ENCODE data around the gene ISG20L2. TPM values are rescaled to one million over a fixed set of nuclear protein-coding genes. Genes with fewer than 3 reads are reported as not detected.

ISG20L2 gene
- total RNA-seq, 1 experiment from 2014 or later: 33.2 TPM

DNA sequence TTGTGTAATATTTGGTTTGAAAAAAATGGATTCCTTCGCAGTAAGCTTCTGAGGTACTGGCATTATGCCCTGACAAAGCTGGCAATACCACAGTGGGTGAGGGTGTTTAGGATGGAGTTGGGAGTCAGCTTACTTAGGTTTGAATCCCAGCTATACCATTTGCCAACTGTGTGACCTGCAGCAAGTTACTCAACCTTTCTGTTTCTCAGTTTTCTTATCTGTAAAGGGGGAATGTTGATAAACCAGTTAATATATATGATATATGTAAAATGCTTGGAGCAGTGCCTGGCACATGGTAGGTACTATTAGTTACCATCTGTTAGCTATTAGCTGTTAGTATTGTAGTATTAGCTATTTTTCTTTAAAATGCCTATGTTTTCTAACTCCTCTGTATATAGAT lies 27.8 kb upstream of the ISG20L2 start:
- no peaks in the 10 kb centered on the region for H3K36me3 ChIP-seq (ENCODE audit: low read depth)
- H3K27me3 ChIP-seq (ENCODE audit: insufficient read depth, low read depth): no peaks in the 10 kb centered on the region
- no peaks in the 10 kb centered on the region for H3K9me2 ChIP-seq (ENCODE audit: insufficient read depth)
- peaks cover 10% of the 10 kb centered on the region for H3K4me1 ChIP-seq (replicated peaks; ENCODE audit: insufficient read depth)
- no peaks in the 10 kb centered on the region for H3K9me3 ChIP-seq (ENCODE audit: insufficient read depth, low read depth)
- no TSS peak for BruUV-seq (replicated peaks)
- CTCF ChIA-PET: interaction anchor here (0.5 to 0.6 kb wide), 2 partner anchors 36 to 60 kb away, joined by 3 to 17 read pairs; no protein-coding TSS in a partner anchor
- intact Hi-C loops (cut with micrococcal nuclease; ENCODE audit: unreplicated experiment): no loop called here
- no peak for DNase-seq
- POLR2A ChIA-PET (ENCODE audit: unreplicated experiment): no interaction called here
- H4K20me1 ChIP-seq (ENCODE audit: insufficient read depth): no peaks in the 10 kb centered on the region
- peaks cover 26% of the 10 kb centered on the region; the same call in 1 of the 2 replicates for H3F3A ChIP-seq (ENCODE audit: insufficient read depth, low read depth)
- no peak overlapping the region for H3K4me2 ChIP-seq
- TF ChIP-seq, protein P1, sequence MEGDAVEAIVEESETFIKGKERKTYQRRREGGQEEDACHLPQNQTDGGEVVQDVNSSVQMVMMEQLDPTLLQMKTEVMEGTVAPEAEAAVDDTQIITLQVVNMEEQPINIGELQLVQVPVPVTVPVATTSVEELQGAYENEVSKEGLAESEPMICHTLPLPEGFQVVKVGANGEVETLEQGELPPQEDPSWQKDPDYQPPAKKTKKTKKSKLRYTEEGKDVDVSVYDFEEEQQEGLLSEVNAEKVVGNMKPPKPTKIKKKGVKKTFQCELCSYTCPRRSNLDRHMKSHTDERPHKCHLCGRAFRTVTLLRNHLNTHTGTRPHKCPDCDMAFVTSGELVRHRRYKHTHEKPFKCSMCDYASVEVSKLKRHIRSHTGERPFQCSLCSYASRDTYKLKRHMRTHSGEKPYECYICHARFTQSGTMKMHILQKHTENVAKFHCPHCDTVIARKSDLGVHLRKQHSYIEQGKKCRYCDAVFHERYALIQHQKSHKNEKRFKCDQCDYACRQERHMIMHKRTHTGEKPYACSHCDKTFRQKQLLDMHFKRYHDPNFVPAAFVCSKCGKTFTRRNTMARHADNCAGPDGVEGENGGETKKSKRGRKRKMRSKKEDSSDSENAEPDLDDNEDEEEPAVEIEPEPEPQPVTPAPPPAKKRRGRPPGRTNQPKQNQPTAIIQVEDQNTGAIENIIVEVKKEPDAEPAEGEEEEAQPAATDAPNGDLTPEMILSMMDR (conservative IDR thresholded peaks at IDR 0.05): no peak
- TF ChIP-seq EZH2 (IDR thresholded peaks at IDR 0.05; ENCODE audit: low read depth): no peak
- H2AFZ ChIP-seq: no peak overlapping the region
- no peak overlapping the region for H3K4me3 ChIP-seq
- H3K79me2 ChIP-seq (ENCODE audit: low read depth): peaks cover 27% of the 10 kb centered on the region
- no peak overlapping the region for H3K27ac ChIP-seq

DNA sequence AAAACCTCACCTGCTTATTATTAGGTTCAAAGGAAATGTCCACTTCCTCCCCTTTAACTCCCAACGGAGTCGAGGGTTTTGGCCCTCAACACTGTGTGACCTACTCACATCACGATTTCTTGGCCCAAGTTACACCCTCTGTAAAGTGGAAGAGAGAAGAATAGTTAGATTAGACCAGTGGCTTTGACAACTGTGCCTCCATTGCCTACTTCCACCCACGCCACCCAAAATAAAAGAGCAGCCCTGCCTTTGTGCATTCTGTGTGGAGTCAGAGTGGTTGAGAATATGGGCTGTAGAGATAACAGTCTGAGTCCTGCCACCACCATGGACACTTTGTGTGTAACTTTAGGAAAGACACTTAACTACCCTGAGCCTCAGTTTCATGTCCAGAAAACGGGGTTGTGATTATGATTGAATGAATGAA lies 27.0 kb upstream of the ISG20L2 start:
- no TSS peak for BruUV-seq (replicated peaks)
- H3K9me2 ChIP-seq (ENCODE audit: insufficient read depth): no peaks in the 10 kb centered on the region
- H3K9me3 ChIP-seq (ENCODE audit: insufficient read depth, low read depth): no peaks in the 10 kb centered on the region
- peaks cover 10% of the 10 kb centered on the region for H3K4me1 ChIP-seq (replicated peaks; ENCODE audit: insufficient read depth)
- H3F3A ChIP-seq (ENCODE audit: insufficient read depth, low read depth): peaks cover 26% of the 10 kb centered on the region; the same call in 1 of the 2 replicates
- intact Hi-C loops (cut with micrococcal nuclease; ENCODE audit: unreplicated experiment): no loop called here
- H3K27ac ChIP-seq: no peak overlapping the region
- H3K27me3 ChIP-seq (ENCODE audit: insufficient read depth, low read depth): no peaks in the 10 kb centered on the region
- no peak overlapping the region for H3K4me3 ChIP-seq
- no peak overlapping the region for H2AFZ ChIP-seq
- no peaks in the 10 kb centered on the region for H4K20me1 ChIP-seq (ENCODE audit: insufficient read depth)
- H3K36me3 ChIP-seq (ENCODE audit: low read depth): no peaks in the 10 kb centered on the region
- H3K4me2 ChIP-seq: no peak overlapping the region
- POLR2A ChIA-PET (ENCODE audit: unreplicated experiment): no interaction called here
- TF ChIP-seq, protein P1 (conservative IDR thresholded peaks at IDR 0.05): no peak
- TF ChIP-seq EZH2 (IDR thresholded peaks at IDR 0.05; ENCODE audit: low read depth): no peak
- H3K79me2 ChIP-seq (ENCODE audit: low read depth): peaks cover 34% of the 10 kb centered on the region
- CTCF ChIA-PET: interaction anchor here (0.5 kb wide), 1 partner anchor 35 kb away, joined by 3 read pairs; no protein-coding TSS in a partner anchor
- no peak for DNase-seq

DNA sequence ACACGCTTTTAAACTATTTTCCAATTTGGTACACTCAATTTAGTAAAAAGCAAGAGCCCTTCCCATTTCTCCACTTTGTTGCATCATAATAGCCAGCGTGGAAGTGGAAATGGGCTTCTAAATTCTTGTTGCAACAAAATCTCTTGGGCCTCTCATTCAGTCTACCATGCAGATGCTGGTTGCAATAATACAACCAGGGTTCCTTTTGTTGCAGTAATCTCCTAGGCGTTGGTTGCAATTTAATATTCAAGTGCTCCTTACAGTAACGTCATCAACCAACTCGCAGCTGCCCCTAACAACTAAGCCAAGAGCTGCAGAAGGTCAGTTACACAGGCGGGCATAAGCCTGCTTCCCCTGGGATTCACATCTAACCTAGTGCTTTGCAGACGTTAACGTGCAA lies 25.7 kb upstream of the ISG20L2 start:
- ChIA-PET CTCF (no interaction called here), POLR2A (ENCODE audit: unreplicated experiment) (no interaction called here)
- intact Hi-C loops (cut with micrococcal nuclease; ENCODE audit: unreplicated experiment): no loop called here

More for the DNA sequence above, 25.7 kb upstream of the ISG20L2 start:
- peaks cover 34% of the 10 kb centered on the region for H3F3A ChIP-seq (ENCODE audit: insufficient read depth, low read depth)
- no peaks in the 10 kb centered on the region for H4K20me1 ChIP-seq (ENCODE audit: insufficient read depth)
- H3K27ac ChIP-seq: no peak overlapping the region
- H3K79me2 ChIP-seq (ENCODE audit: low read depth): peaks cover 48% of the 10 kb centered on the region
- no peak overlapping the region for H2AFZ ChIP-seq
- no peak for DNase-seq
- H3K4me3 ChIP-seq: no peak overlapping the region
- BruUV-seq (replicated peaks): no TSS peak
- H3K27me3 ChIP-seq (ENCODE audit: insufficient read depth, low read depth): no peaks in the 10 kb centered on the region
- no peak overlapping the region for H3K4me2 ChIP-seq
- no peaks in the 10 kb centered on the region for H3K9me3 ChIP-seq (ENCODE audit: insufficient read depth, low read depth)
- H3K36me3 ChIP-seq (ENCODE audit: low read depth): peaks cover 7% of the 10 kb centered on the region; the same call in 1 of the 2 replicates
- H3K9me2 ChIP-seq (ENCODE audit: insufficient read depth): no peaks in the 10 kb centered on the region
- TF ChIP-seq, protein P1 (conservative IDR thresholded peaks at IDR 0.05): no peak
- TF ChIP-seq EZH2 (IDR thresholded peaks at IDR 0.05; ENCODE audit: low read depth): no peak
- H3K4me1 ChIP-seq (replicated peaks; ENCODE audit: insufficient read depth): peaks cover 10% of the 10 kb centered on the region
